H1 (cell line): ENCODE results near the gene ZNF785. TPM values are rescaled to one million over a fixed set of nuclear protein-coding genes. Genes with fewer than 3 reads are reported as not detected.
A peak's percentile ranks its signal among the peaks of the same experiment; 100 is the strongest.

Source experiments
- CTCF ChIA-PET: fragments of 300-600 bp; sonication (Branson Sonifier 250); formaldehyde crosslinking; loops from one replicate; lab custom pipeline; 2021; ENCODE audit not compliant: partially characterized antibody; lab: Charles Lee
- POLR2A ChIA-PET: fragments of 300-600 bp; sonication (Branson Sonifier 250); formaldehyde crosslinking; loops from one replicate; lab custom pipeline; 2021; ENCODE audit warnings: inconsistent platforms; ENCODE audit not compliant: partially characterized antibody; lab: Charles Lee
- DNase-seq, 2 experiments: peaks; one replicate each; pipeline versions ENCODE4 v3.0.0 to v3.0.0-alpha.2; 2010 to 2022; ENCODE audit warnings: low spot score in 2 of 2, low read depth in 1 of 2, mixed read lengths in 1 of 2
- FAIRE-seq: peaks from 2 replicates; lab custom pipeline; 2011; peaks lifted over from hg19 to GRCh38; lab: Jason Lieb, UNC
- H2AFZ ChIP-seq: 2 replicates; pipeline ENCODE4 v1.8.1; 2012; ENCODE audit warnings: low read length, inconsistent platforms
- H2AK5ac ChIP-seq: 2 replicates; pipeline ENCODE4 v1.6.1; 2013; ENCODE audit warnings: low read depth, low read length
- H2BK120ac ChIP-seq: replicated peaks from 2 replicates; pipeline ENCODE3; 2013; ENCODE audit warnings: low read depth, low read length, inconsistent platforms
- H2BK12ac ChIP-seq: 2 replicates; pipeline ENCODE4 v1.6.1; 2013; ENCODE audit warnings: low read depth, low read length
- H2BK15ac ChIP-seq: 2 replicates; pipeline ENCODE4 v1.6.1; 2013; ENCODE audit warnings: low read length
- H2BK20ac ChIP-seq: 2 replicates; pipeline ENCODE4 v1.6.1; 2013; ENCODE audit warnings: low read length
- H2BK5ac ChIP-seq: 2 replicates; pipeline ENCODE4 v1.6.1; 2013; ENCODE audit warnings: low read depth, low read length
- H3K14ac ChIP-seq: 2 replicates; pipeline ENCODE4 v1.6.1; 2013; ENCODE audit warnings: inconsistent platforms; ENCODE audit not compliant: insufficient read length
- H3K18ac ChIP-seq: 2 replicates; pipeline ENCODE4 v1.6.1; 2013; ENCODE audit warnings: low read length; ENCODE audit errors: extremely low read depth
- H3K23ac ChIP-seq: 2 replicates; pipeline ENCODE4 v1.6.1; 2013; ENCODE audit warnings: inconsistent platforms; ENCODE audit not compliant: insufficient read length
- H3K23me2 ChIP-seq: 2 replicates; pipeline ENCODE4 v1.6.1; 2013; ENCODE audit warnings: low read depth, low read length
- H3K27ac ChIP-seq: 2 replicates; pipeline ENCODE4 v1.6.1; 2011; ENCODE audit warnings: low read depth, low read length, inconsistent platforms
- H3K27me3 ChIP-seq, 4 experiments: replicated peaks in 1 of 4; 1 replicate in 1 of 4; 2 replicates in 3 of 4; pipeline versions ENCODE4 v1.6.1 to v1.8.1; 2011 to 2013; ENCODE audit warnings: low read length in 3 of 4, mild to moderate bottlenecking in 3 of 4, inconsistent platforms in 2 of 4, mixed read lengths in 2 of 4, moderate library complexity in 1 of 4; ENCODE audit not compliant: control insufficient read depth in 3 of 4, insufficient read depth in 3 of 4; ENCODE audit errors: extremely low read depth in 1 of 4
- H3K36me3 ChIP-seq, 4 experiments: 2 replicates each; pipeline versions ENCODE4 v1.6.1 to v1.8.1; 2011 to 2013; ENCODE audit warnings: mild to moderate bottlenecking in 4 of 4, low read length in 3 of 4, moderate library complexity in 2 of 4, control low read depth in 1 of 4, inconsistent platforms in 1 of 4; ENCODE audit not compliant: insufficient read depth in 4 of 4, control insufficient read depth in 2 of 4
- H3K4ac ChIP-seq: replicated peaks from 2 replicates; pipeline ENCODE3; 2013; ENCODE audit warnings: low read length, low read depth, mixed read lengths, inconsistent platforms; ENCODE audit not compliant: insufficient read length
- H3K4me1 ChIP-seq, 4 experiments: replicated peaks in 1 of 4; 1 replicate in 1 of 4; 2 replicates in 3 of 4; pipeline versions ENCODE4 v1.6.1 to v1.8.1; 2011 to 2013; ENCODE audit warnings: low read length in 3 of 4, inconsistent platforms in 2 of 4, mixed read lengths in 1 of 4; ENCODE audit not compliant: insufficient read depth in 4 of 4, control insufficient read depth in 3 of 4
- H3K4me2 ChIP-seq, 2 experiments: 2 replicates each; pipeline versions ENCODE4 v1.6.1 to v1.8.1; 2011 to 2013; ENCODE audit warnings: low read depth in 2 of 2, low read length in 2 of 2, control low read depth in 1 of 2, inconsistent platforms in 1 of 2, mild to moderate bottlenecking in 1 of 2; ENCODE audit not compliant: insufficient read depth in 1 of 2
- H3K4me3 ChIP-seq, 4 experiments: fragments of 200-600, 300-600 bp in 1 of 4; sonication (generic), shearing (Covaris generic), sonication (Bioruptor Twin) in 1 of 4; 2 replicates each; pipeline versions ENCODE4 v1.5.1 to v1.8.1; 2011 to 2016; ENCODE audit warnings: low read length in 4 of 4, low read depth in 3 of 4, control low read depth in 2 of 4, inconsistent platforms in 2 of 4, mild to moderate bottlenecking in 2 of 4, mixed read lengths in 1 of 4, moderate library complexity in 1 of 4; ENCODE audit not compliant: insufficient read depth in 2 of 4; ENCODE audit errors: extremely low read depth in 1 of 4
- H3K56ac ChIP-seq: replicated peaks from 2 replicates; pipeline ENCODE3; 2013; ENCODE audit warnings: low read depth, mild to moderate bottlenecking, mixed read lengths, low read length, inconsistent platforms; ENCODE audit not compliant: insufficient read length
- H3K79me1 ChIP-seq: 2 replicates; pipeline ENCODE4 v1.6.1; 2013; ENCODE audit warnings: low read depth, low read length, control low read depth
- H3K79me2 ChIP-seq, 2 experiments: 2 replicates each; pipeline versions ENCODE4 v1.6.1 to v1.8.1; 2012 to 2013; ENCODE audit warnings: low read length in 2 of 2, mild to moderate bottlenecking in 2 of 2, inconsistent platforms in 1 of 2; ENCODE audit not compliant: insufficient read depth in 2 of 2, control insufficient read depth in 1 of 2
- H3K9ac ChIP-seq, 4 experiments: replicated peaks in 1 of 4; 1 replicate in 1 of 4; 2 replicates in 3 of 4; pipeline versions ENCODE4 v1.6.1 to v1.8.1; 2011 to 2013; ENCODE audit warnings: low read depth in 3 of 4, low read length in 3 of 4, control low read depth in 2 of 4, mild to moderate bottlenecking in 2 of 4, moderate library complexity in 2 of 4, inconsistent platforms in 1 of 4; ENCODE audit errors: extremely low read depth in 1 of 4
- H3K9me3 ChIP-seq, 2 experiments: 2 replicates each; pipeline versions ENCODE4 v1.6.1 to v1.8.1; 2012 to 2013; ENCODE audit warnings: mild to moderate bottlenecking in 2 of 2, moderate library complexity in 2 of 2, control low read depth in 1 of 2, inconsistent platforms in 1 of 2, low read depth in 1 of 2, low read length in 1 of 2, mixed read lengths in 1 of 2; ENCODE audit not compliant: insufficient read depth in 2 of 2
- H4K20me1 ChIP-seq, 2 experiments: replicated peaks in 1 of 2; 2 replicates each; pipeline versions ENCODE3 to v1.8.1; 2011 to 2013; ENCODE audit warnings: inconsistent platforms in 2 of 2, low read length in 2 of 2, mild to moderate bottlenecking in 1 of 2; ENCODE audit not compliant: insufficient read depth in 2 of 2, control insufficient read depth in 1 of 2
- H4K5ac ChIP-seq: 2 replicates; pipeline ENCODE4 v1.6.1; 2013; ENCODE audit warnings: low read length, low read depth, mixed read lengths, inconsistent platforms; ENCODE audit not compliant: insufficient read length
- H4K8ac ChIP-seq: 2 replicates; pipeline ENCODE4 v1.8.0; 2013; ENCODE audit warnings: mild to moderate bottlenecking, moderate library complexity, low read length, inconsistent platforms; ENCODE audit not compliant: insufficient read depth; ENCODE audit errors: extremely low read depth
- H4K91ac ChIP-seq: replicated peaks from 2 replicates; pipeline ENCODE3; 2013; ENCODE audit warnings: low read length, mixed read lengths, inconsistent platforms; ENCODE audit not compliant: insufficient read length
- CTBP2 ChIP-seq: IDR thresholded peaks from 2 replicates; pipeline ENCODE4 v1.7.0; 2011; ENCODE audit warnings: borderline replicate concordance, mild to moderate bottlenecking, moderate library complexity, mixed read lengths, low read length; ENCODE audit not compliant: insufficient read depth, insufficient read length
- EP300 ChIP-seq, 2 experiments: IDR thresholded peaks; 1 replicate in 1 of 2; 2 replicates in 1 of 2; pipeline ENCODE4 v1.6.1; 2011 to 2012; ENCODE audit warnings: low read depth in 2 of 2, low read length in 2 of 2, mild to moderate bottlenecking in 2 of 2, borderline replicate concordance in 1 of 2, inconsistent platforms in 1 of 2, moderate library complexity in 1 of 2
- NANOG ChIP-seq: IDR thresholded peaks from 2 replicates; pipeline ENCODE4 v1.6.1; 2011; ENCODE audit warnings: low read length, low read depth, mild to moderate bottlenecking, inconsistent platforms; ENCODE audit not compliant: insufficient read depth, poor library complexity, severe bottlenecking
- NRF1 ChIP-seq: IDR thresholded peaks from 2 replicates; pipeline ENCODE4 v1.6.1; 2011; ENCODE audit warnings: mild to moderate bottlenecking, low read depth, low read length, improper control_type of control experiment
- POU5F1 ChIP-seq: IDR thresholded peaks from 2 replicates; pipeline ENCODE4 v1.6.1; 2011; ENCODE audit warnings: low read depth, mild to moderate bottlenecking, low read length, moderate library complexity
- RNF2 ChIP-seq: fragments of 200-900, 300-1000 bp; sonication (generic); IDR thresholded peaks from 2 replicates; pipeline ENCODE4 v1.7.1; 2016; ENCODE audit warnings: borderline replicate concordance, low read depth, mild to moderate bottlenecking, antibody characterized with exemption, low read length; ENCODE audit not compliant: poor library complexity, severe bottlenecking; ENCODE audit errors: missing control alignments
- SIN3A ChIP-seq, 2 experiments: IDR thresholded peaks in 1 of 2; conservative IDR thresholded peaks in 1 of 2; 2 replicates each; pipeline ENCODE4 v1.6.1; 2011 to 2012; ENCODE audit warnings: low read length in 2 of 2, improper control_type of control experiment in 1 of 2, low read depth in 1 of 2, mild to moderate bottlenecking in 1 of 2
- SP1 ChIP-seq: IDR thresholded peaks from 2 replicates; pipeline ENCODE4 v1.6.1; 2011; ENCODE audit warnings: low read depth, low read length
- SP4 ChIP-seq: IDR thresholded peaks from 2 replicates; pipeline ENCODE4 v1.6.1; 2012; ENCODE audit warnings: low read length, inconsistent platforms
- SUZ12 ChIP-seq: fragments of 200-600 bp; sonication (generic); IDR thresholded peaks from 2 replicates; pipeline ENCODE4 v1.6.1; 2012; ENCODE audit warnings: mild to moderate bottlenecking, inconsistent platforms, low read length, moderate library complexity, mixed read lengths
- TEAD4 ChIP-seq: IDR thresholded peaks from 2 replicates; pipeline ENCODE4 v1.6.1; 2012; ENCODE audit warnings: low read depth, low read length, inconsistent platforms, mixed read lengths
- ZNF274 ChIP-seq: IDR thresholded peaks from 2 replicates; pipeline ENCODE4 v1.7.0; 2012; ENCODE audit warnings: low read length, borderline replicate concordance; ENCODE audit errors: extremely low read depth
- WGBS, 2 experiments: shearing (Covaris generic) in 1 of 2; methylation state at CpG; one replicate each; pipeline versions ENCODE4 v1.1.6 to v1.1.7; 2013 to 2015; ENCODE audit warnings: low lambda C conversion rate in 2 of 2, mixed read lengths in 2 of 2, inconsistent platforms in 1 of 2, low coverage in 1 of 2, missing lambda C conversion rate in 1 of 2; ENCODE audit not compliant: insufficient replicate concordance in 2 of 2, insufficient coverage in 1 of 2, insufficient read length in 1 of 2; ENCODE audit errors: extremely low coverage in 1 of 2, missing lambda C conversion rate in 1 of 2; 5-methylcytosine and 5-hydroxymethylcytosine counted together
- polyA plus RNA-seq, 7 experiments: library from polyadenylated mRNA; depleted of rRNA in 3 of 7; stranded (reverse) in 5 of 7; unstranded in 2 of 7; fragments of >200 nt in 5 of 7; fragments of 200-250 nt in 2 of 7; gene quantifications; 1 replicate in 5 of 7; 2 replicates in 1 of 7; 4 replicates in 1 of 7; pipeline versions ENCODE4 v1.2.1 to v1.2.3, GENCODE V29; 2011 to 2013; ENCODE audit warnings: missing spikeins in 2 of 7, mixed read lengths in 2 of 7
- total RNA-seq: library from RNA; stranded (reverse); fragmentation: NEBNext Ultra II Directional; extraction: Animal tissue kit (Norgen Biotek cat#: 25700); gene quantifications from 2 replicates; pipeline ENCODE4 v1.2.1, GENCODE V29; 2021

The ZNF785 gene
- total and polyA plus RNA-seq, 2 of the 8 experiments (the other 6 are each of a cell fraction or from before 2014, with no cell fraction given), result 8.6 to 12.9 TPM

DNA sequence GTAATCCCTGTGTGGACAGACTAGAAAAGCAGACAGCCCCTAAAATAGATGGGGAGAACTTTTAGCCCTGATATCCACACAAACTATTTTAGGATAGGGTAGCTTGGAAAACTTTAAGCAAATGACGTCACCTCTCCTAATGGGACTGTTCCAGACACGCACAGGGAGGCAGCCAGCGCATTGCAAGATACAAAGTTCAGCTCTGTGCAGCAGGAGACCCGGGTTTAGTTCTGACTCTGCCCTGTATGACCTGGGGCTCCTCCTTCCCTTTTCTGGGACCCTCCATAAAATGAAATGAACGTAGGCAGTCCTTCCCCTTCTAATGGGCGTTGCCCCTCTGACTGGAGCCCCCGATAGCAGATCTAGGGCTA, 18.4 kb upstream of the ZNF785 start:
- H2BK5ac ChIP-seq, result no peak overlapping the region
- H2AFZ ChIP-seq, result no peak overlapping the region
- H3K4ac ChIP-seq, result no peak overlapping the region
- H4K20me1 ChIP-seq, result peaks cover 0 to 2% of the 10 kb centered on the region in 2 experiments
- no peak overlapping the region for H3K4me3 ChIP-seq
- H2AK5ac ChIP-seq, result no peak overlapping the region
- no peak overlapping the region for H4K91ac ChIP-seq
- ChIA-PET POLR2A (interaction anchor here (0.6 to 1.5 kb wide), 4 partner anchors 25 to 69 kb away, joined by 3 to 6 read pairs (median 4); partner anchors contain the start of gene ZNF747), CTCF (interaction anchor here (1.4 to 7.6 kb wide), 5 partner anchors 10 to 155 kb away, joined by 5 to 42 read pairs (median 13); no protein-coding TSS in a partner anchor)
- no peak overlapping the region for H2BK120ac ChIP-seq
- no peaks in the 10 kb centered on the region for H3K4me1 ChIP-seq
- H3K79me1 ChIP-seq, result no peaks in the 10 kb centered on the region; the same call in 1 of the 2 replicates
- H3K18ac ChIP-seq, result no peak overlapping the region
- 0 out of 4 replicates have a peak, but pooled peaks cover 0 to 4% of the 10 kb centered on the region in 2 experiments for H3K79me2 ChIP-seq
- no peak overlapping the region for H3K56ac ChIP-seq
- no peak for DNase-seq
- H2BK15ac ChIP-seq, result no peak overlapping the region
- 94% methylated on average over 7 of the region's 7 CpGs; no CpG with 5 or more reads in 1 of the 2 experiments for whole genome bisulfite sequencing, 2 experiments
- no peak for FAIRE-seq
- no peaks in the 10 kb centered on the region for H3K23me2 ChIP-seq
- peaks cover 6 to 36% (median 24%) of the 10 kb centered on the region in 4 experiments; a peak in 7 of 8 replicates for H3K36me3 ChIP-seq
- H3K27ac ChIP-seq, result no peak overlapping the region
- H3K23ac ChIP-seq, result no peak overlapping the region
- no peaks in the 10 kb centered on the region for H3K27me3 ChIP-seq
- H2BK20ac ChIP-seq, result no peak overlapping the region
- no peak for TF ChIP-seq NANOG
- TF ChIP-seq SUZ12, result no peak
- no peak for TF ChIP-seq NRF1
- TF ChIP-seq SP1, result no peak
- TF ChIP-seq TEAD4, result no peak
- TF ChIP-seq CTBP2, result no peak
- no peak for TF ChIP-seq EP300 (IDR thresholded peaks at IDR 0.05; ENCODE audit: borderline replicate concordance in 1 of 2, low read depth in 2 of 2, low read length in 2 of 2)
- no peak for TF ChIP-seq POU5F1
- no peak for TF ChIP-seq SIN3A (conservative IDR thresholded peaks at IDR 0.05 in 1 of 2, IDR thresholded peaks at IDR 0.05 in 1 of 2; ENCODE audit: low read depth in 1 of 2, low read length in 2 of 2)
- no peak for TF ChIP-seq ZNF274
- TF ChIP-seq RNF2, result no peak
- TF ChIP-seq SP4, result no peak
- H2BK12ac ChIP-seq, result no peak overlapping the region
- H3K14ac ChIP-seq, result no peak overlapping the region
- H3K4me2 ChIP-seq, result no peak overlapping the region
- H3K9me3 ChIP-seq, result no peaks in the 10 kb centered on the region
- H3K9ac ChIP-seq, result no peak overlapping the region
- no peak overlapping the region for H4K5ac ChIP-seq
- H4K8ac ChIP-seq, result peak overlapping the region; percentile 3; the same call in 1 of the 2 replicates
